Thoracic aorta (tissue), 2 donors: ENCODE data around the gene ZMYND12. TPM values are rescaled to one million over a fixed set of nuclear protein-coding genes. Genes with fewer than 3 reads are reported as not detected.

Experiments used
- ATAC-seq: fragments of 150-250 bp; one replicate; pipeline ENCODE4 v1.8.0; 2017; ENCODE audit warnings: low read depth; ENCODE audit not compliant: insufficient number of reproducible peaks, low FRiP score
- DNase-seq: peaks from one replicate; pipeline ENCODE4 v3.0.0-alpha.2; 2020; ENCODE audit warnings: low spot score
- H3K27ac ChIP-seq, 2 donors: fragments of 200-600 bp; sonication (generic); 1 replicate in 1 of 2; 2 replicates in 1 of 2; pipeline ENCODE4 v1.5.1; 2016; ENCODE audit warnings: mild to moderate bottlenecking in 2 of 2, moderate library complexity in 2 of 2
- H3K27me3 ChIP-seq: fragments of 200-600 bp; sonication (generic); replicated peaks from 2 replicates; pipeline ENCODE4 v1.6.0; 2016; ENCODE audit warnings: mild to moderate bottlenecking; ENCODE audit not compliant: insufficient read depth
- H3K36me3 ChIP-seq: fragments of 200-600 bp; sonication (generic); one replicate; pipeline ENCODE4 v1.5.1; 2016
- H3K4me1 ChIP-seq, 2 donors: fragments of 200-600 bp; sonication (generic); 1 replicate in 1 of 2; 2 replicates in 1 of 2; pipeline versions ENCODE4 v1.5.1 to v1.6.0; 2016; ENCODE audit warnings: low read depth in 2 of 2, mild to moderate bottlenecking in 1 of 2; ENCODE audit not compliant: control insufficient read depth in 1 of 2
- H3K4me3 ChIP-seq: fragments of 200-600 bp; sonication (generic); 2 replicates; pipeline ENCODE4 v1.5.1; 2016; ENCODE audit warnings: mild to moderate bottlenecking
- H3K9me3 ChIP-seq: fragments of 200-600 bp; sonication (generic); 2 replicates; pipeline ENCODE4 v1.5.1; 2016
- CTCF ChIP-seq: fragments of 200-600 bp; sonication (generic); IDR thresholded peaks from one replicate; pipeline ENCODE4 v1.5.1; 2019; ENCODE audit warnings: antibody characterized with exemption
- total RNA-seq, 2 donors: library from RNA; depleted of rRNA; stranded (reverse); fragments of >200 nt; gene quantifications; one replicate each; pipeline versions ENCODE4 v1.1.0 to v1.2.3, GENCODE V29; 2016

ZMYND12 gene
- total RNA-seq, 2 donors from 2014 or later = 1.9 TPM; not detected in 1

- H3K4me1 ChIP-seq = no peaks in the 10 kb centered on the region
These were observed 32.1 kb downstream of the ZMYND12 start for GRCh38 chr1:42423681-42424080.

GRCh38 chr1:42422737-42423136 lies 33.1 kb downstream of the ZMYND12 start:
- no peak for ATAC-seq
- H3K36me3 ChIP-seq = no peaks in the 10 kb centered on the region
- TF ChIP-seq CTCF = no peak

More at GRCh38 chr1:42423681-42424080, 32.1 kb downstream of the ZMYND12 start:
- Histone ChIP-seq H3K36me3 (no peaks in the 10 kb centered on the region), H3K27ac (no peak overlapping the region), H3K27me3 (no peaks in the 10 kb centered on the region), H3K9me3 (no peaks in the 10 kb centered on the region), H3K4me3 (no peak overlapping the region)
- no peak for TF ChIP-seq CTCF
- DNase-seq (no peak), ATAC-seq (no peak)

GRCh38 chr1:42420911-42421585 lies 34.8 kb downstream of the ZMYND12 start:
- Histone ChIP-seq H3K9me3 (no peaks in the 10 kb centered on the region), H3K27ac (no peak overlapping the region), H3K36me3 (no peaks in the 10 kb centered on the region), H3K4me1 (no peaks in the 10 kb centered on the region), H3K4me3 (no peak overlapping the region), H3K27me3 (no peaks in the 10 kb centered on the region)
- DNase-seq = no peak
- ATAC-seq = no peak
- TF ChIP-seq CTCF = no peak

More at GRCh38 chr1:42422737-42423136, 33.1 kb downstream of the ZMYND12 start:
- Histone ChIP-seq H3K27ac (no peak overlapping the region), H3K9me3 (no peaks in the 10 kb centered on the region), H3K4me1 (no peaks in the 10 kb centered on the region), H3K4me3 (no peak overlapping the region), H3K27me3 (no peaks in the 10 kb centered on the region)
- DNase-seq = no peak

- Histone ChIP-seq H3K4me3 (no peak overlapping the region), H3K36me3 (no peaks in the 10 kb centered on the region), H3K27me3 (no peaks in the 10 kb centered on the region), H3K4me1 (no peaks in the 10 kb centered on the region), H3K9me3 (no peaks in the 10 kb centered on the region), H3K27ac (no peak overlapping the region)
- ATAC-seq (no peak), DNase-seq (no peak)
- TF ChIP-seq CTCF = no peak
These were observed 35.7 kb downstream of the ZMYND12 start for GRCh38 chr1:42420121-42420520.

GRCh38 chr1:42419126-42419821 lies 36.5 kb downstream of the ZMYND12 start:
- ATAC-seq = no peak
- Histone ChIP-seq H3K36me3 (no peaks in the 10 kb centered on the region), H3K27ac (no peak overlapping the region), H3K9me3 (no peaks in the 10 kb centered on the region), H3K4me1 (no peaks in the 10 kb centered on the region), H3K4me3 (no peak overlapping the region), H3K27me3 (no peaks in the 10 kb centered on the region)
- TF ChIP-seq CTCF = no peak
- no peak for DNase-seq
